WTC11 (cell line): ENCODE measurements around the gene SYT9. TPM values are rescaled to one million over a fixed set of nuclear protein-coding genes. Genes with fewer than 3 reads are reported as not detected.

Experiments used
- ATAC-seq: fragments of 200-7000 bp; cut with Tn5 transposase; 2 replicates; pipeline ENCODE4 v1.10.0; 2021; ENCODE audit warnings: mild to moderate bottlenecking, moderate library complexity
- CTCF ChIA-PET: fragments of 300-600 bp; sonication (Branson Sonifier 250); formaldehyde crosslinking; loops from one replicate; lab custom pipeline; 2021; ENCODE audit warnings: antibody characterized with exemption; lab: Charles Lee
- POLR2A ChIA-PET: fragments of 350-600 bp; sonication (Branson Sonifier 250); formaldehyde crosslinking; loops from one replicate; lab custom pipeline; 2021; ENCODE audit warnings: antibody characterized with exemption; lab: Charles Lee
- DNase-seq: peaks from one replicate; pipeline ENCODE4 v3.0.0; 2021; ENCODE audit warnings: low spot score
- H3K27ac Mint-ChIP-seq: 2 replicates; pipeline ENCODE4 v1.8.0; 2021; ENCODE audit warnings: mixed read lengths
- H3K27me3 Mint-ChIP-seq: 2 replicates; pipeline ENCODE4 v1.8.0; 2021; ENCODE audit warnings: low read depth, mild to moderate bottlenecking, moderate library complexity, mixed read lengths
- H3K36me3 Mint-ChIP-seq: 2 replicates; pipeline ENCODE4 v1.8.0; 2021; ENCODE audit warnings: mixed read lengths
- H3K4me1 Mint-ChIP-seq: 2 replicates; pipeline ENCODE4 v1.8.0; 2022; ENCODE audit warnings: mixed read lengths
- H3K4me3 Mint-ChIP-seq: 2 replicates; pipeline ENCODE4 v1.8.0; 2021; ENCODE audit warnings: mild to moderate bottlenecking, moderate library complexity, mixed read lengths
- H3K9me3 Mint-ChIP-seq: 2 replicates; pipeline ENCODE4 v1.8.0; 2021; ENCODE audit warnings: mixed read lengths
- E2F1 ChIP-seq: sonication (generic); formaldehyde crosslinking; IDR thresholded peaks from 2 replicates; pipeline ENCODE4 v1.8.0; 2022; ENCODE audit warnings: mild to moderate bottlenecking, missing genetic modification reagents
- EMX1 ChIP-seq: fragments of 250-450 bp; sonication (Bioruptor Pico); IDR thresholded peaks from 2 replicates; pipeline ENCODE4 v1.8.0; 2021; ENCODE audit warnings: mild to moderate bottlenecking
- FOXP4 ChIP-seq: sonication (generic); formaldehyde crosslinking; IDR thresholded peaks from 2 replicates; pipeline ENCODE4 v1.8.0; 2022; ENCODE audit warnings: mild to moderate bottlenecking, missing genetic modification reagents
- GRHL2 ChIP-seq: fragments of 250-450 bp; sonication (Bioruptor Pico); IDR thresholded peaks from 2 replicates; pipeline ENCODE4 v1.8.0; 2022; ENCODE audit warnings: mild to moderate bottlenecking, moderate library complexity; ENCODE audit not compliant: insufficient replicate concordance, severe bottlenecking
- HMGXB4 ChIP-seq: sonication (generic); formaldehyde crosslinking; IDR thresholded peaks from 2 replicates; pipeline ENCODE4 v1.8.1; 2023; ENCODE audit warnings: mild to moderate bottlenecking, moderate library complexity, missing genetic modification reagents
- MLX ChIP-seq: sonication (generic); formaldehyde crosslinking; IDR thresholded peaks from 2 replicates; pipeline ENCODE4 v1.8.1; 2023; ENCODE audit warnings: mild to moderate bottlenecking, missing genetic modification reagents, moderate library complexity
- MYBL2 ChIP-seq: sonication (generic); formaldehyde crosslinking; IDR thresholded peaks from 2 replicates; pipeline ENCODE4 v1.8.1; 2023; ENCODE audit warnings: mild to moderate bottlenecking, moderate library complexity, missing genetic modification reagents
- NR2C2 ChIP-seq: sonication (generic); formaldehyde crosslinking; IDR thresholded peaks from 2 replicates; pipeline ENCODE4 v1.8.0; 2022; ENCODE audit warnings: mild to moderate bottlenecking, missing genetic modification reagents
- PRDM15 ChIP-seq: sonication (generic); formaldehyde crosslinking; IDR thresholded peaks from 2 replicates; pipeline ENCODE4 v1.8.0; 2022; ENCODE audit warnings: missing genetic modification reagents
- PREB ChIP-seq: sonication (generic); formaldehyde crosslinking; IDR thresholded peaks from 2 replicates; pipeline ENCODE4 v1.8.1; 2022; ENCODE audit warnings: mild to moderate bottlenecking, missing genetic modification reagents, moderate library complexity, borderline replicate concordance
- TCF7 ChIP-seq: sonication (generic); formaldehyde crosslinking; IDR thresholded peaks from 2 replicates; pipeline ENCODE4 v1.8.0; 2022; ENCODE audit warnings: mild to moderate bottlenecking, low read depth, missing genetic modification reagents, moderate library complexity
- TP53 ChIP-seq: sonication (generic); formaldehyde crosslinking; IDR thresholded peaks from 2 replicates; pipeline ENCODE4 v1.8.1; 2023; ENCODE audit warnings: mild to moderate bottlenecking, missing genetic modification reagents
- USF1 ChIP-seq: sonication (generic); formaldehyde crosslinking; IDR thresholded peaks from 2 replicates; pipeline ENCODE4 v1.8.0; 2022; ENCODE audit warnings: mild to moderate bottlenecking, missing genetic modification reagents
- ZNF138 ChIP-seq: sonication (generic); formaldehyde crosslinking; conservative IDR thresholded peaks from 2 replicates; pipeline ENCODE4 v1.8.1; 2022; ENCODE audit warnings: mild to moderate bottlenecking, moderate library complexity, missing genetic modification reagents
- ZNF396 ChIP-seq: fragments of 250-450 bp; sonication (Bioruptor Pico); IDR thresholded peaks from 2 replicates; pipeline ENCODE4 v1.8.0; 2021; ENCODE audit warnings: mild to moderate bottlenecking, moderate library complexity, borderline replicate concordance
- ZNF425 ChIP-seq: fragments of 250-450 bp; sonication (Bioruptor Pico); conservative IDR thresholded peaks from 2 replicates; pipeline ENCODE4 v1.9.0; 2021; ENCODE audit warnings: mild to moderate bottlenecking
- ZSCAN18 ChIP-seq: fragments of 250-450 bp; sonication (Bioruptor Pico); IDR thresholded peaks from 2 replicates; pipeline ENCODE4 v2.1.2; 2022; ENCODE audit warnings: mild to moderate bottlenecking, moderate library complexity
- total RNA-seq: library from RNA; stranded (reverse); gene quantifications from 3 replicates; pipeline ENCODE4 v1.2.3, GENCODE V29; 2021

Gene SYT9
- total RNA-seq, 1 experiment from 2014 or later = 1.3 TPM

- Mint-ChIP-seq H3K4me1 (peaks cover 28% of the 10 kb centered on the region), H3K27me3 (peaks cover 11% of the 10 kb centered on the region), H3K4me3 (no peak overlapping the region), H3K9me3 (no peaks in the 10 kb centered on the region), H3K27ac (no peak overlapping the region), H3K36me3 (no peaks in the 10 kb centered on the region)
- ATAC-seq (no peak), DNase-seq (no peak)
- ChIA-PET CTCF (no interaction called here), POLR2A (no interaction called here)
- no peak for TF ChIP-seq MLX (CRISPR knock-in tag)
Observed at GRCh38 chr11:7509966-7510365, 258.3 kb downstream of the SYT9 start.

GRCh38 chr11:7511401-7511800, 259.7 kb downstream of the SYT9 start:
- ChIA-PET CTCF (interaction anchor here (1.1 to 3.1 kb wide), 2 partner anchors 60 to 154 kb away, joined by 4 to 15 read pairs; no protein-coding TSS in a partner anchor), POLR2A (interaction anchor here (0.6 kb wide), 1 partner anchor 83 kb away, joined by 5 read pairs; no protein-coding TSS in a partner anchor)
- no peak for DNase-seq
- Mint-ChIP-seq H3K36me3 (no peaks in the 10 kb centered on the region), H3K27ac (no peak overlapping the region; the same call in 1 of the 2 replicates), H3K9me3 (no peaks in the 10 kb centered on the region), H3K4me3 (no peak overlapping the region), H3K4me1 (peaks cover 41% of the 10 kb centered on the region), H3K27me3 (peaks cover 21% of the 10 kb centered on the region)
- ATAC-seq = no peak
- TF ChIP-seq TP53 (CRISPR knock-in tag) (no peak), NR2C2 (CRISPR knock-in tag) (no peak), HMGXB4 (no peak), MLX (CRISPR knock-in tag) (no peak), ZNF396 (CRISPR knock-in tag) (no peak), ZNF425 (no peak), FOXP4 (CRISPR knock-in tag) (no peak), PREB (no peak), GRHL2 (no peak), MYBL2 (CRISPR knock-in tag) (no peak), USF1 (CRISPR knock-in tag) (no peak), EMX1 (CRISPR knock-in tag) (no peak), ZSCAN18 (CRISPR knock-in tag) (no peak), PRDM15 (CRISPR knock-in tag) (no peak), TCF7 (CRISPR knock-in tag) (no peak), E2F1 (CRISPR knock-in tag) (no peak), ZNF138 (CRISPR knock-in tag) (no peak)
